ENCODE data around the gene MYO3B.

- TF ChIP-seq POLR2A (IDR thresholded peaks at IDR 0.05; ENCODE audit: low read length) (no peak), GATA1 (IDR thresholded peaks at IDR 0.05; ENCODE audit: low read depth, low read length) (no peak)
Observed at GRCh38 chr2:170161516-170162270, 16.3 kb upstream of the MYO3B start.
